HG02852 (cell line): ENCODE data around the gene POLDIP2.

ENCODE experiments used
- ATAC-seq: cut with Tn5 transposase; IDR thresholded peaks from one replicate; pipeline ENCODE4 v1.9.1; 2021; ENCODE audit warnings: mild to moderate bottlenecking, moderate library complexity; ENCODE audit not compliant: unreplicated experiment

POLDIP2 gene

GRCh38 chr17:28317966-28318758, 39.2 kb downstream of the POLDIP2 start:
- peak; percentile 6 for ATAC-seq

GRCh38 chr17:28317099-28317965, 40.0 kb downstream of the POLDIP2 start:
- ATAC-seq, result no peak

GRCh38 chr17:28315846-28316705, 41.3 kb downstream of the POLDIP2 start:
- ATAC-seq, result no peak

GRCh38 chr17:28313841-28314240, 43.5 kb downstream of the POLDIP2 start:
- ATAC-seq, result no peak

GRCh38 chr17:28306954-28307401, 50.3 kb downstream of the POLDIP2 start:
- ATAC-seq, result no peak

- ATAC-seq, result no peak
Measured at GRCh38 chr17:28298449-28298848, 58.9 kb downstream of the POLDIP2 start.
